ENCODE measurements around the gene ANAPC1.
"Not testable (repeated sequence)": the region's sequence is repeated elsewhere in the genome, so short reads cannot be mapped to it uniquely, and the experiment has no call there.

The ANAPC1 gene

DNA sequence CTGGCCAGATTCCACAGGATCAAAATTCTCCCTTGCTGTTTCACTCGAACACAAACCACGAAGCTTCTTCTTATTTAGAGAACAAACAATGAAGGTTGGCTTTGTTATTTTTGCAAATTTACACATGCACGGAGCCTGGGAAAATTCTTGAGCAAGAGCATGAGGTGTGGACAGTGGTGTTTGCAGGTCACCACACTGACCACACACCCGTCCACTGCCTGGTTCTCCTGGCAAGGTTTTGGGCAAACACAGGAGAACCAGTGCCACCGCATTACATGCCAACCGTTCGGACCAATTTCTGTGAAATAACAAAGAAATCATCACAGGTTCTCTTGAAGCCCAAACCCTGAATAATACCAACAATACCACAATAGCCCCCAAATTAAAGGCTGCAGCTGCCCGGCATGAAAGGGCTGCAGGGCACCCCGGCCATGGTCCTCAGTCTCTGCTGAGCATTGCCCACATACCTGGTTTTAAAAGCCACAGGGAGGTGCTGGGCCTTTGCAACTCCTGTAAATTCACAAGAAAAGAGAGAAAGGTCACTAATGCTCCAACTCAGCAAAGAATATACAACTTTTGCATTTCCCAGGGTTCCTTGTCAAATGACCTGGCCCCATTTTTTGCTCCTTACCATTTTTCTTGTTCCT lies 154.1 kb downstream of the ANAPC1 start:
- not testable (repeated sequence) for DNase-seq

- not testable (repeated sequence) for DNase-seq
Measured at GRCh38 chr2:111727611-111728110, 156.3 kb downstream of the ANAPC1 start.

DNA sequence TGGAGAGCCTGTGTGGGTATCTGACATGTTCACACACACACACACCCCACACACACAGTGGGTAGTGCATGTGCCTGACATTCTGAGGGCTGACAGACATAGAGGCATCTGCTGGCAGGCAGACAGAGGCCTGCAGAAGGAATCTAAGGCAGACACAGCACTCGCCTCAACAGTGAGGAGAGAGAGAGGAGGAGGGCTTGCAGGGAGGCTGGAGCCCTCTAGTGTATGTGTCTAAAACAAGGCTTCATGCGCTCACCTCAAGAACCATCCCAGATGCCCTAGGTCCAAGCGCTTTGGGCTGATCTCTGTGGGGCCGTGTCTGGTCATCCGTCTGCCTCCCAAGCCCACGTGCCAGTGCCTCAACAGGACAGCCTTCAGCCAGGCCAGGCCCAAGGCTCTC lies 158.3 kb downstream of the ANAPC1 start:
- not testable (repeated sequence) for DNase-seq

DNA sequence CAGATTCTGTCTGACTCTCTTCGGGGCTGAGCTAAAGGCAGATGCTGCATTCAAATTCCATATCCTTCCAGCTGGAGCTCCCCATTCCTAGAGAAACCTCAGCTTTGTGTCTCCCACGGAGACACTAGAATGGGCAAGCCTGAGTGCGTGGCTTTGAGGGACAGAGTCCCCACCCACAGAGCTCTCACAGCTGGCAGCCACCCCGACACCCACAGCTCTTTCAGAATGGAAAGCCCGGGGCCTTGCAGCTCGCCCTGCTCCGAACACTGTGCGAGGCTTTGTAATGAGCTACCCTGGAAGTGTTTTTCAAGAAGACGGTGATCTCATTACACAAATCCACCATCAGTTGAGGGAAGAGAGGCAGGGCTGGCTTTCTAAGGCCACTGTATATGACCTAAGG lies 164.4 kb downstream of the ANAPC1 start:
- not testable (repeated sequence) for DNase-seq
